PC-9 (cell line): ENCODE results near the gene CNTN4. TPM values are rescaled to one million over a fixed set of nuclear protein-coding genes. Genes with fewer than 3 reads are reported as not detected.

Experiments used
- BruUV-seq: library from RNA; stranded (reverse); fragments of 400-500 nt; replicated peaks from 2 replicates; lab custom pipeline; 2021; lab: Mats Ljungman, UMichigan
- CTCF ChIA-PET: fragments of 300-600 bp; sonication (Branson Sonifier 250); formaldehyde crosslinking; loops from one replicate; lab custom pipeline; 2022; ENCODE audit warnings: antibody characterized with exemption; lab: Charles Lee
- POLR2A ChIA-PET: fragments of 300-600 bp; sonication (Branson Sonifier 250); formaldehyde crosslinking; loops from one replicate; lab custom pipeline; 2022; ENCODE audit warnings: antibody characterized with exemption; ENCODE audit not compliant: unreplicated experiment; lab: Charles Lee
- DNase-seq, 2 experiments: peaks; one replicate each; pipeline versions ENCODE4 v3.0.0 to v3.0.0-alpha.2; 2015 to 2022; ENCODE audit warnings: mixed read lengths in 1 of 2
- H2AFZ ChIP-seq: fragments of 200-600 bp; sonication (generic); 2 replicates; pipeline ENCODE4 v1.8.1; 2017; ENCODE audit warnings: antibody characterized with exemption
- H3F3A ChIP-seq: fragments of 200-600 bp; sonication (generic); 2 replicates; pipeline ENCODE4 v1.8.1; 2017; ENCODE audit warnings: antibody characterized with exemption, mild to moderate bottlenecking, low read depth; ENCODE audit not compliant: insufficient read depth
- H3K27ac ChIP-seq: fragments of 200-600 bp; sonication (generic); 2 replicates; pipeline ENCODE4 v1.6.1; 2016; ENCODE audit warnings: mixed run types
- H3K27me3 ChIP-seq: fragments of 200-600 bp; sonication (generic); 2 replicates; pipeline ENCODE4 v1.6.1; 2016; ENCODE audit warnings: low read depth, mixed run types; ENCODE audit not compliant: insufficient read depth
- H3K36me3 ChIP-seq: fragments of 200-600 bp; sonication (generic); 2 replicates; pipeline ENCODE4 v1.6.1; 2016; ENCODE audit warnings: low read depth, mixed run types
- H3K4me1 ChIP-seq: fragments of 200-600 bp; sonication (generic); replicated peaks from 2 replicates; pipeline ENCODE4 v1.6.1; 2016; ENCODE audit warnings: mixed run types; ENCODE audit not compliant: insufficient read depth
- H3K4me2 ChIP-seq: fragments of 200-600 bp; sonication (generic); 2 replicates; pipeline ENCODE4 v1.6.1; 2017; ENCODE audit warnings: mixed run types
- H3K4me3 ChIP-seq: fragments of 200-600 bp; sonication (generic); 2 replicates; pipeline ENCODE4 v1.6.1; 2016; ENCODE audit warnings: mixed run types
- H3K79me2 ChIP-seq: fragments of 200-600 bp; sonication (generic); 2 replicates; pipeline ENCODE4 v1.6.1; 2017; ENCODE audit warnings: low read depth, mixed run types
- H3K9me2 ChIP-seq: fragments of 200-600 bp; sonication (generic); 2 replicates; pipeline ENCODE4 v1.8.1; 2017; ENCODE audit warnings: mild to moderate bottlenecking; ENCODE audit not compliant: insufficient read depth
- H3K9me3 ChIP-seq: fragments of 200-600 bp; sonication (generic); 2 replicates; pipeline ENCODE4 v1.8.1; 2016; ENCODE audit warnings: low read depth; ENCODE audit not compliant: insufficient read depth
- H4K20me1 ChIP-seq: fragments of 200-600 bp; sonication (generic); 2 replicates; pipeline ENCODE4 v1.8.1; 2017; ENCODE audit not compliant: insufficient read depth
- CTCF ChIP-seq: fragments of 200-600 bp; sonication (generic); conservative IDR thresholded peaks from 2 replicates; pipeline ENCODE4 v1.6.1; 2017; ENCODE audit warnings: mixed run types, antibody characterized with exemption, mild to moderate bottlenecking, moderate library complexity
- EZH2 ChIP-seq: fragments of 200-600 bp; sonication (generic); IDR thresholded peaks from 2 replicates; pipeline ENCODE4 v1.8.0; 2017; ENCODE audit warnings: antibody characterized with exemption, low read depth
- intact Hi-C: fragments of 100-400 bp; cut with micrococcal nuclease; formaldehyde crosslinking; loops from one replicate; pipeline ENCODE4 v1.10.0; 2022; ENCODE audit not compliant: unreplicated experiment
- total RNA-seq: library from RNA; stranded (reverse); gene quantifications from 2 replicates; pipeline ENCODE4 v1.2.3, GENCODE V29; 2021

CNTN4 gene
- total RNA-seq, 1 experiment from 2014 or later, result not detected

GRCh38 chr3:2510591-2511145 lies 412.0 kb downstream of the CNTN4 start:
- Histone ChIP-seq H3K9me2 (no peaks in the 10 kb centered on the region), H4K20me1 (no peaks in the 10 kb centered on the region), H3K9me3 (no peaks in the 10 kb centered on the region), H3K4me2 (no peak overlapping the region), H3K36me3 (no peaks in the 10 kb centered on the region), H3K4me1 (no peaks in the 10 kb centered on the region), H3K4me3 (no peak overlapping the region), H3K27me3 (no peaks in the 10 kb centered on the region; the same call in 1 of the 2 replicates), H3F3A (no peaks in the 10 kb centered on the region), H3K27ac (no peak overlapping the region), H2AFZ (no peak overlapping the region), H3K79me2 (no peaks in the 10 kb centered on the region)
- intact Hi-C loops, result no loop called here
- TF ChIP-seq EZH2 (no peak), CTCF (no peak)
- BruUV-seq, result no TSS peak
- no peak for DNase-seq
- ChIA-PET CTCF (no interaction called here), POLR2A (no interaction called here)

GRCh38 chr3:2511356-2511755 lies 412.7 kb downstream of the CNTN4 start:
- CTCF ChIA-PET, result no interaction called here
- H3K9me3 ChIP-seq, result no peaks in the 10 kb centered on the region
- intact Hi-C loops, result no loop called here

GRCh38 chr3:2512881-2513280 lies 414.2 kb downstream of the CNTN4 start:
- CTCF ChIA-PET, result no interaction called here
- BruUV-seq, result no TSS peak

More at GRCh38 chr3:2511356-2511755, 412.7 kb downstream of the CNTN4 start:
- Histone ChIP-seq H3K27me3 (no peaks in the 10 kb centered on the region; the same call in 1 of the 2 replicates), H3K9me2 (no peaks in the 10 kb centered on the region), H3F3A (no peaks in the 10 kb centered on the region), H3K79me2 (no peaks in the 10 kb centered on the region), H4K20me1 (no peaks in the 10 kb centered on the region), H3K4me2 (no peak overlapping the region), H3K27ac (no peak overlapping the region), H3K36me3 (no peaks in the 10 kb centered on the region), H3K4me3 (no peak overlapping the region), H2AFZ (no peak overlapping the region), H3K4me1 (no peaks in the 10 kb centered on the region)
- TF ChIP-seq CTCF (no peak), EZH2 (no peak)
- POLR2A ChIA-PET, result no interaction called here
- no TSS peak for BruUV-seq
- DNase-seq, result no peak

More at GRCh38 chr3:2512881-2513280, 414.2 kb downstream of the CNTN4 start:
- H4K20me1 ChIP-seq, result no peaks in the 10 kb centered on the region
- H3K36me3 ChIP-seq, result no peaks in the 10 kb centered on the region
- H3K79me2 ChIP-seq, result no peaks in the 10 kb centered on the region
- DNase-seq, result no peak
- H3K27me3 ChIP-seq, result no peaks in the 10 kb centered on the region
- no peak overlapping the region for H3K4me3 ChIP-seq
- no peaks in the 10 kb centered on the region for H3K9me3 ChIP-seq
- intact Hi-C loops, result no loop called here
- POLR2A ChIA-PET, result no interaction called here
- no peak overlapping the region for H3K27ac ChIP-seq
- no peaks in the 10 kb centered on the region for H3F3A ChIP-seq
- H3K4me1 ChIP-seq, result no peaks in the 10 kb centered on the region
- H2AFZ ChIP-seq, result no peak overlapping the region
- no peaks in the 10 kb centered on the region for H3K9me2 ChIP-seq
- no peak overlapping the region for H3K4me2 ChIP-seq
- no peak for TF ChIP-seq CTCF
- TF ChIP-seq EZH2, result no peak
